Measurements from ENCODE around the gene CNOT9.

Gene CNOT9

DNA sequence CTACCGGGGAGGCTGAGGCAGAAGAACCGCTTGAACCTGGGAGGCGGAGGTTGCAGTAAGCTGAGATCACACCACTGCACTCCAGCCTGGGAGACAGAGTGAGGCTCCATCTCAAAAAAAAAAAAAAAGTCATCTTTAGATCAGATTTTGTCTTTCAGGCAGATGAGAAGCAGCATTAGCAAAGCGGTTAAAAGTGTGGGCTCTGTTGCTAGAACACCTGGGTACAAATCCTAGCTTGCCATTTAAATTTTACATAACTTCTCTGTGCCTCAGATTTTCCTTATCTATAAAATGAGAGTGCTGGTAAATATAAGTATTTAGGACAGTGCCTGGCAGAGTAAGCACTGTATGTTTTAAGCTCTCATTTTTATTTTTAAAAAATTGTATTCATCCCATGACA, 8.2 kb downstream of the CNOT9 start:
- no peak for TF ChIP-seq EZH2 (IDR thresholded peaks at IDR 0.05; ENCODE audit: borderline replicate concordance, low read depth, low read length, severe bottlenecking)
- TF ChIP-seq, protein P1, sequence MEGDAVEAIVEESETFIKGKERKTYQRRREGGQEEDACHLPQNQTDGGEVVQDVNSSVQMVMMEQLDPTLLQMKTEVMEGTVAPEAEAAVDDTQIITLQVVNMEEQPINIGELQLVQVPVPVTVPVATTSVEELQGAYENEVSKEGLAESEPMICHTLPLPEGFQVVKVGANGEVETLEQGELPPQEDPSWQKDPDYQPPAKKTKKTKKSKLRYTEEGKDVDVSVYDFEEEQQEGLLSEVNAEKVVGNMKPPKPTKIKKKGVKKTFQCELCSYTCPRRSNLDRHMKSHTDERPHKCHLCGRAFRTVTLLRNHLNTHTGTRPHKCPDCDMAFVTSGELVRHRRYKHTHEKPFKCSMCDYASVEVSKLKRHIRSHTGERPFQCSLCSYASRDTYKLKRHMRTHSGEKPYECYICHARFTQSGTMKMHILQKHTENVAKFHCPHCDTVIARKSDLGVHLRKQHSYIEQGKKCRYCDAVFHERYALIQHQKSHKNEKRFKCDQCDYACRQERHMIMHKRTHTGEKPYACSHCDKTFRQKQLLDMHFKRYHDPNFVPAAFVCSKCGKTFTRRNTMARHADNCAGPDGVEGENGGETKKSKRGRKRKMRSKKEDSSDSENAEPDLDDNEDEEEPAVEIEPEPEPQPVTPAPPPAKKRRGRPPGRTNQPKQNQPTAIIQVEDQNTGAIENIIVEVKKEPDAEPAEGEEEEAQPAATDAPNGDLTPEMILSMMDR (IDR thresholded peaks at IDR 0.05; ENCODE audit: borderline replicate concordance, extremely low read depth, low read length, poor library complexity, severe bottlenecking) = no peak
- Histone ChIP-seq H3K4me3 (ENCODE audit: low read depth in 1 of 2, low read length in 2 of 2) (no peak overlapping the region), H4K20me1 (ENCODE audit: insufficient read depth, low read length) (peaks cover 72% of the 10 kb centered on the region), H3K9ac (ENCODE audit: low read depth, low read length) (no peak overlapping the region), H3K27me3 (ENCODE audit: insufficient read depth, low read length, poor library complexity) (no peaks in the 10 kb centered on the region), H3K4me1 (ENCODE audit: insufficient read depth, low read length) (peaks cover 16% of the 10 kb centered on the region), H3K27ac (ENCODE audit: low read length) (no peak overlapping the region), H3K4me2 (ENCODE audit: insufficient read depth, low read length) (no peak overlapping the region), H3K36me3 (ENCODE audit: insufficient read depth, low read length) (peaks cover 78% of the 10 kb centered on the region), H3K79me2 (ENCODE audit: insufficient read depth, low read length) (peaks cover 100% of the 10 kb centered on the region), H2AFZ (ENCODE audit: low read depth, low read length) (no peak overlapping the region), H3K9me3 (ENCODE audit: insufficient read depth, low read length, severe bottlenecking) (no peaks in the 10 kb centered on the region)
- ATAC-seq (ENCODE audit: insufficient read depth, low read depth) (no peak), DNase-seq (no peak)

DNA sequence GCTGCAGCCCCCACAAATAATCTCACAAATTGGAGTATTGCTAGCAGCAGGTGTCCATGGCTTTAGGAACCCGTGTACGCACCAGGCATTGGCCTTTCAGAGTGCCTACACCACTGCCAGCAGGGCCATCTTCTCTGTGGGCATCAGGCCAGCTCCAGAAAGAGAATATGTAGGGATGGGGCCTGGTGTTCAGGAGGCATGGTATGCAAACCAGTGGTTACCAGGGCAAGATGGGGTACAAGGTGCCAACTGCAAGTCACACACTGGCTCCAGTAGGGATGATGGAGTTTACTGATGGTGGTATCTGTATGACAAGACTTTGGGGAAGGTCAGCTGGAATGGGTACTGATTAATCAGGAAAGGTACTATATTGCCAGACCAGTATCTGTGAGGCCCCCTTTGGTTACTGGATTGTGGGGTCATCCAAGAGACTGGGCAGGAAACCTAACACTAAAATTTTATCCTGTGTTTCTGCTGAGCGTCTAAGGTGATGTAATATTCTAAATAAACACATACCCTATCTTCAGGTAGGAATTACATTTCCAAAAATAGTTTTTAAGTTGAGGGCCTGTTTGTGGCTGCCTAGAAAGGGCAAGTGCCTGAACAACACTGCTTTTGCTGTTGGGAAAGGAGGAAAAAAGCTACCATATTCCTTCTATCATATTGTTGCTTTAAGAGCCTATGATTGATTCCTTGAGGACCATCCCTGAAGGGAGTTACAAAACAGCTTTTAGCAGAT, 9.0 kb downstream of the CNOT9 start:
- no peaks in the 10 kb centered on the region for H3K27me3 ChIP-seq (ENCODE audit: insufficient read depth, low read length, poor library complexity)
- H3K27ac ChIP-seq (ENCODE audit: low read length) = no peak overlapping the region
- peaks cover 76% of the 10 kb centered on the region for H3K36me3 ChIP-seq (ENCODE audit: insufficient read depth, low read length)
- H3K79me2 ChIP-seq (ENCODE audit: insufficient read depth, low read length) = peaks cover 96% of the 10 kb centered on the region
- H2AFZ ChIP-seq (ENCODE audit: low read depth, low read length) = no peak overlapping the region
- peaks cover 8% of the 10 kb centered on the region for H3K4me1 ChIP-seq (ENCODE audit: insufficient read depth, low read length)
- no peak for TF ChIP-seq EZH2 (IDR thresholded peaks at IDR 0.05; ENCODE audit: borderline replicate concordance, low read depth, low read length, severe bottlenecking)
- TF ChIP-seq, protein P1 (IDR thresholded peaks at IDR 0.05; ENCODE audit: borderline replicate concordance, extremely low read depth, low read length, poor library complexity, severe bottlenecking) = no peak
- DNase-seq (no peak), ATAC-seq (ENCODE audit: insufficient read depth, low read depth) (no peak)
- H3K9ac ChIP-seq (ENCODE audit: low read depth, low read length) = no peak overlapping the region
- peaks cover 70% of the 10 kb centered on the region for H4K20me1 ChIP-seq (ENCODE audit: insufficient read depth, low read length)
- no peaks in the 10 kb centered on the region for H3K9me3 ChIP-seq (ENCODE audit: insufficient read depth, low read length, severe bottlenecking)
- H3K4me2 ChIP-seq (ENCODE audit: insufficient read depth, low read length) = peak overlapping the region; percentile 26; the same call in 1 of the 2 replicates
- no peak overlapping the region for H3K4me3 ChIP-seq (ENCODE audit: low read depth in 1 of 2, low read length in 2 of 2)

DNA sequence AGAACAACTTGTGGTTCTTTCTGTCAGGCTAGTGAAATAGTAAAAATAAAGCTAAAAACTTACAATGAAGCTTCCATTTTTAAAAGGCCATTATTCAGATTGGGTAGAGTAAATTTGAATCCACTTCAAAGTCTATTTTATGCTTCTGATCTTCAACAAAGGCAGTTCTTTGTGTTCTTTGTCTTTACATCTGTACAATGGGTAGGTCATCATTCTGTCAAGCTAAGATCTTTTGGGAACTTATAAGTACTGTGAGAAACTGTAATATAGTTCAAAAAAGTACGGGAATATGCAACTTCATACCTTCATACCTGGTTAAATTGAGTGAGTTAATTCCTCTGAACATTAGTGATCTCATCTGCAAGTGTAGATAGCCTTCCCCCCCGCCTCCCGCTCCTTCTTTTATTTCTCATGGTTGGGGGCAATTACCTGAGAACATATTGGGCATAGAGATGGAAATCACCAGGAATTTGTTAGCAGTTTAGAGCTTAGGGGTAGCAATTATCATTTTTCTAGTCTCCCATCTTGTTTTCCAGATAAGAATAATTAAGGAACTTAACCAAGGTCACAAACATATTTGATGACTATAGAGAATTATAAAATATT, 9.7 kb downstream of the CNOT9 start:
- no peak for TF ChIP-seq EZH2 (IDR thresholded peaks at IDR 0.05; ENCODE audit: borderline replicate concordance, low read depth, low read length, severe bottlenecking)
- TF ChIP-seq, protein P1 (IDR thresholded peaks at IDR 0.05; ENCODE audit: borderline replicate concordance, extremely low read depth, low read length, poor library complexity, severe bottlenecking) = no peak
- peaks cover 7% of the 10 kb centered on the region for H3K4me1 ChIP-seq (ENCODE audit: insufficient read depth, low read length)
- H3K27ac ChIP-seq (ENCODE audit: low read length) = no peak overlapping the region
- H2AFZ ChIP-seq (ENCODE audit: low read depth, low read length) = no peak overlapping the region
- H3K27me3 ChIP-seq (ENCODE audit: insufficient read depth, low read length, poor library complexity) = no peaks in the 10 kb centered on the region
- peaks cover 73% of the 10 kb centered on the region for H4K20me1 ChIP-seq (ENCODE audit: insufficient read depth, low read length)
- H3K36me3 ChIP-seq (ENCODE audit: insufficient read depth, low read length) = peaks cover 76% of the 10 kb centered on the region
- no peak overlapping the region for H3K9ac ChIP-seq (ENCODE audit: low read depth, low read length)
- no peak for ATAC-seq (ENCODE audit: insufficient read depth, low read depth)
- no peak for DNase-seq
- no peak overlapping the region for H3K4me3 ChIP-seq (ENCODE audit: low read depth in 1 of 2, low read length in 2 of 2)
- no peaks in the 10 kb centered on the region for H3K9me3 ChIP-seq (ENCODE audit: insufficient read depth, low read length, severe bottlenecking)
- H3K4me2 ChIP-seq (ENCODE audit: insufficient read depth, low read length) = no peak overlapping the region
- H3K79me2 ChIP-seq (ENCODE audit: insufficient read depth, low read length) = peaks cover 95% of the 10 kb centered on the region

Data from DND-41 (cell line).